MCF 10A (cell line): Measurements from ENCODE around the gene DNAAF6. TPM values are rescaled to one million over a fixed set of nuclear protein-coding genes. Genes with fewer than 3 reads are reported as not detected.

Experiments
- BruUV-seq: library from RNA; stranded (reverse); fragments of 400-500 nt; replicated peaks from 2 replicates; lab custom pipeline; 2021; lab: Mats Ljungman, UMichigan
- CTCF ChIA-PET: fragments of 300-600 bp; sonication (Branson Sonifier 250); formaldehyde crosslinking; extraction: SDS; loops from one replicate; lab custom pipeline; 2021; ENCODE audit warnings: antibody characterized with exemption, inconsistent platforms; lab: Yijun Ruan, JAX
- POLR2A ChIA-PET: fragments of 300-600, 350-650 bp; sonication (Branson Sonifier 250); formaldehyde crosslinking; extraction: SDS; loops from one replicate; lab custom pipeline; 2020; ENCODE audit warnings: antibody characterized with exemption, inconsistent platforms; lab: Yijun Ruan, JAX
- DNase-seq: peaks from one replicate; pipeline ENCODE4 v3.0.0-alpha.2; 2018; ENCODE audit not compliant: unreplicated experiment
- H3K27ac Mint-ChIP-seq: one replicate; pipeline ENCODE4 v1.8.0; 2022; ENCODE audit warnings: mild to moderate bottlenecking, low read depth, mixed read lengths; ENCODE audit not compliant: unreplicated experiment
- H3K27me3 Mint-ChIP-seq: one replicate; pipeline ENCODE4 v1.8.0; 2022; ENCODE audit warnings: mixed read lengths; ENCODE audit not compliant: insufficient read depth, unreplicated experiment
- H3K36me3 Mint-ChIP-seq: one replicate; pipeline ENCODE4 v1.8.0; 2022; ENCODE audit warnings: mild to moderate bottlenecking, moderate library complexity, mixed read lengths; ENCODE audit not compliant: insufficient read depth, unreplicated experiment
- H3K4me1 Mint-ChIP-seq: one replicate; pipeline ENCODE4 v1.8.0; 2022; ENCODE audit warnings: mixed read lengths; ENCODE audit not compliant: insufficient read depth, unreplicated experiment
- H3K4me3 Mint-ChIP-seq: one replicate; pipeline ENCODE4 v1.8.0; 2022; ENCODE audit warnings: mild to moderate bottlenecking, moderate library complexity, mixed read lengths; ENCODE audit not compliant: unreplicated experiment
- H3K9me3 Mint-ChIP-seq: one replicate; pipeline ENCODE4 v1.8.0; 2022; ENCODE audit warnings: mixed read lengths; ENCODE audit not compliant: unreplicated experiment
- intact Hi-C: fragments of 100-400 bp; cut with micrococcal nuclease; formaldehyde crosslinking; loops from 2 replicates; pipeline ENCODE4 v1.14.1; 2022
- total RNA-seq: library from RNA; stranded (reverse); gene quantifications from 2 replicates; pipeline ENCODE4 v1.2.3, GENCODE V29; 2022
- TF ChIP-seq, protein P1 (sequence below): fragments of 200-600 bp; IDR thresholded peaks from one replicate; pipeline ENCODE4 v1.8.0; 2022; ENCODE audit warnings: antibody characterized with exemption, mild to moderate bottlenecking; ENCODE audit not compliant: unreplicated experiment

The DNAAF6 gene
- total RNA-seq, 1 experiment from 2014 or later: not detected

DNA sequence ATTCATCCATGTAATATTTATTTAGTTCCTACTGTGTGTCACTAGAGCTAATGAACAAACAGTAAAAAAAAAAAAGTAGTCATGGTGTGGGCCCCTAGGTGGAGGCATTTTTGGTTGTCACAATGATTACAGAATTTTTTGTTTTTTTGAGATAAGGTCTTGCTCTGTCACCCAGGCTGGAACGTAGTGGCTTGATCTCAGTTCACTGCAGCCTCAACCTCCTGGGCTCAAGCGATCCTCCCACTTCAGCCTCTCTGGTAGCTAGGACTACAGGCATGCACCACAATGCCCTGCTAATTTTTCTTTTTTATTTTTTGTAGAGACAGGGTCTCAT lies 22.0 kb downstream of the DNAAF6 start:
- H3K4me3 Mint-ChIP-seq: no peak overlapping the region
- H3K36me3 Mint-ChIP-seq: no peaks in the 10 kb centered on the region
- TF ChIP-seq, protein P1, sequence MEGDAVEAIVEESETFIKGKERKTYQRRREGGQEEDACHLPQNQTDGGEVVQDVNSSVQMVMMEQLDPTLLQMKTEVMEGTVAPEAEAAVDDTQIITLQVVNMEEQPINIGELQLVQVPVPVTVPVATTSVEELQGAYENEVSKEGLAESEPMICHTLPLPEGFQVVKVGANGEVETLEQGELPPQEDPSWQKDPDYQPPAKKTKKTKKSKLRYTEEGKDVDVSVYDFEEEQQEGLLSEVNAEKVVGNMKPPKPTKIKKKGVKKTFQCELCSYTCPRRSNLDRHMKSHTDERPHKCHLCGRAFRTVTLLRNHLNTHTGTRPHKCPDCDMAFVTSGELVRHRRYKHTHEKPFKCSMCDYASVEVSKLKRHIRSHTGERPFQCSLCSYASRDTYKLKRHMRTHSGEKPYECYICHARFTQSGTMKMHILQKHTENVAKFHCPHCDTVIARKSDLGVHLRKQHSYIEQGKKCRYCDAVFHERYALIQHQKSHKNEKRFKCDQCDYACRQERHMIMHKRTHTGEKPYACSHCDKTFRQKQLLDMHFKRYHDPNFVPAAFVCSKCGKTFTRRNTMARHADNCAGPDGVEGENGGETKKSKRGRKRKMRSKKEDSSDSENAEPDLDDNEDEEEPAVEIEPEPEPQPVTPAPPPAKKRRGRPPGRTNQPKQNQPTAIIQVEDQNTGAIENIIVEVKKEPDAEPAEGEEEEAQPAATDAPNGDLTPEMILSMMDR: no peak
- no TSS peak for BruUV-seq
- intact Hi-C loops: no loop called here
- no peak overlapping the region for H3K27ac Mint-ChIP-seq
- no peaks in the 10 kb centered on the region for H3K9me3 Mint-ChIP-seq
- POLR2A ChIA-PET: no interaction called here
- CTCF ChIA-PET: interaction anchor here (0.6 to 0.9 kb wide), 2 partner anchors 10 to 19 kb away, joined by 3 read pairs; no protein-coding TSS in a partner anchor
- H3K4me1 Mint-ChIP-seq: no peaks in the 10 kb centered on the region
- H3K27me3 Mint-ChIP-seq: peaks cover 46% of the 10 kb centered on the region
- DNase-seq: no peak

DNA sequence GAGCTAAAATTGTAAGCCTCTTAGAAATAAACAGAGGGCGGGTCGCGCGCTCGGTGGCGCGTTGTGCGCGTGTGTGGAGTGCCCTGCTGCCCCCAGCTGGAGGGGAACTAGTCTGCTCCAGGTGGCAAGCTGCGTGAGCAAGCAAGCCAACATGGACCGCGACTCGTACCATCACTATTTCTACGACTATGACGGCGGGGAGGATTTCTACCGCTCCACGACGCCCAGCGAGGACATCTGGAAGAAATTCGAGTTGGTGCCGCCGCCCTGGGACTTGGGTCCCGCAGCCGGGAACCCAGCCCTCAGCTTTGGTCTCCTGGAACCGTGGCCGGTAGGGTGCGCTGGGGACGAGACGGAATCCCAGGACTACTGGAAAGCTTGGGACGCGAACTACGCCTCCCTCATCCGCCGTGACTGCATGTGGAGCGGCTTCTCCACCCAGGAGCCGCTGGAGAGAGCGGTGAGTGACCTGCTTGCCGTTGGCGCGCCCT lies 66.1 kb downstream of the DNAAF6 start:
- H3K36me3 Mint-ChIP-seq: no peaks in the 10 kb centered on the region
- H3K27ac Mint-ChIP-seq: no peak overlapping the region
- no peak overlapping the region for H3K4me3 Mint-ChIP-seq
- CTCF ChIA-PET: interaction anchor here (0.8 kb wide), 1 partner anchor 37 kb away, joined by 3 read pairs; no protein-coding TSS in a partner anchor
- H3K27me3 Mint-ChIP-seq: peaks cover 4% of the 10 kb centered on the region
- POLR2A ChIA-PET: no interaction called here
- peaks cover 8% of the 10 kb centered on the region for H3K9me3 Mint-ChIP-seq
- TF ChIP-seq, protein P1: no peak
- intact Hi-C loops: no loop called here
- DNase-seq: no peak
- no TSS peak for BruUV-seq
- H3K4me1 Mint-ChIP-seq: no peaks in the 10 kb centered on the region

DNA sequence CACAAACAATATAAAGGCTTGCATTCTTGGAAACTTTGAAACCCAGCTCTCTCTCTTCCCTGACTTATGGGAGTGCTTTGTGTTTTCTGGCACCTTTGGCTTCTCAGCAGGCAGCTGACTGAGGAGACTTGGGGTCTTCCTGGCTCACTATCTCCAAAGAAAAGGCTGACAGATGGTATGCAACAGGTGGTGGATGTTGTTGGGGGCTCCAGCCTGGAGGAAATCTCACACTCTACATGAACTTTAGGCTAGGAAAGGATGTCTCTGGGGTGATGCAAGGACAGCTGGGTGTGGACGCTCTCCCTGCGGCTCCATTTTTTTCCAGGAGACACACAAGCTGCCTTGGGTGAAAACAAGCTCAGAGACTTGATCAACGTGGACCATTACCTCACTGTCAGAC lies 67.4 kb downstream of the DNAAF6 start:
- peaks cover 17% of the 10 kb centered on the region for H3K27me3 Mint-ChIP-seq
- H3K4me3 Mint-ChIP-seq: no peak overlapping the region
- no peaks in the 10 kb centered on the region for H3K36me3 Mint-ChIP-seq
- H3K27ac Mint-ChIP-seq: no peak overlapping the region
- DNase-seq: no peak
- BruUV-seq: no TSS peak
- TF ChIP-seq, protein P1: no peak
- H3K4me1 Mint-ChIP-seq: no peaks in the 10 kb centered on the region
- ChIA-PET CTCF (no interaction called here), POLR2A (no interaction called here)
- peaks cover 8% of the 10 kb centered on the region for H3K9me3 Mint-ChIP-seq
- intact Hi-C loops: no loop called here

DNA sequence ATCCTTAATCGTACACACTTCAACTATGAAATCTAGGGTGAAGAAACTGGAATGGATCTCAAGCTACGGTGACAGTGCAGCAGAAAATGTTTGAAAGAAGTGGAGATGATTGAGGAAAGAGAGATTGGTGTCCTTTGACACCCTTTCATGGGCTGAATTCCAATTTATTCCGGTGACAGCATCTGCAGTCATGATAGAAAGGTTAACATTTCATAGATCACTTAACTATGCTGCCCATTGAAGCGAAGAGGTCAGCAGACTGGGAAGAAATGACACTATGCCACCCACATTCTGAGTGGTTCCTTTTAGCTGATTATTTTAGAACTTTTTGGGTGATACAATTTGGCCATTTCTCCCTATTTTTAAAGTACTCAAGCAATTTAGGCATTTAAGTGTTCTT lies 82.3 kb downstream of the DNAAF6 start:
- no peaks in the 10 kb centered on the region for H3K9me3 Mint-ChIP-seq
- POLR2A ChIA-PET: no interaction called here
- TF ChIP-seq, protein P1: no peak

More for the DNA sequence above, 82.3 kb downstream of the DNAAF6 start:
- H3K4me3 Mint-ChIP-seq: no peak overlapping the region
- no peak overlapping the region for H3K27ac Mint-ChIP-seq
- H3K4me1 Mint-ChIP-seq: no peaks in the 10 kb centered on the region
- peaks cover 63% of the 10 kb centered on the region for H3K27me3 Mint-ChIP-seq
- intact Hi-C loops: no loop called here
- BruUV-seq: no TSS peak
- CTCF ChIA-PET: no interaction called here
- H3K36me3 Mint-ChIP-seq: no peaks in the 10 kb centered on the region
- no peak for DNase-seq
